OCI-LY7 (cell line): Measurements from ENCODE around the gene CCDC170. TPM values are rescaled to one million over a fixed set of nuclear protein-coding genes. Genes with fewer than 3 reads are reported as not detected.

Experiments
- BruUV-seq: library from RNA; stranded (reverse); fragments of 400-500 nt; replicated peaks from 2 replicates; lab custom pipeline; 2021; lab: Mats Ljungman, UMichigan
- CTCF ChIA-PET: fragments of 300-600 bp; sonication (Branson Sonifier 250); formaldehyde crosslinking; loops from one replicate; lab custom pipeline; 2022; ENCODE audit warnings: antibody characterized with exemption; ENCODE audit not compliant: unreplicated experiment; lab: Charles Lee
- POLR2A ChIA-PET: fragments of 300-600 bp; sonication (Branson Sonifier 250); formaldehyde crosslinking; loops from one replicate; lab custom pipeline; 2022; ENCODE audit warnings: antibody characterized with exemption; lab: Charles Lee
- DNase-seq: peaks from one replicate; pipeline ENCODE4 v3.0.0-alpha.2; 2015; ENCODE audit warnings: low spot score
- H2AFZ ChIP-seq: fragments of 200-600 bp; sonication (generic), shearing (Covaris generic); 2 replicates; pipeline ENCODE4 v1.6.1; 2014; ENCODE audit warnings: mild to moderate bottlenecking, antibody characterized with exemption, low read length, moderate library complexity
- H3K27ac ChIP-seq: fragments of 200-600 bp; sonication (generic); 2 replicates; pipeline ENCODE4 v1.5.1; 2014; ENCODE audit warnings: mixed run types, low read depth, mild to moderate bottlenecking, moderate library complexity, low read length, inconsistent platforms; ENCODE audit not compliant: poor library complexity, severe bottlenecking
- H3K36me3 ChIP-seq: fragments of 200-600 bp; sonication (generic); 2 replicates; pipeline ENCODE4 v1.6.1; 2014; ENCODE audit warnings: mild to moderate bottlenecking, antibody characterized with exemption, low read length, moderate library complexity, mixed read lengths; ENCODE audit not compliant: insufficient read depth
- H3K4me1 ChIP-seq: fragments of 200-600 bp; sonication (generic); 2 replicates; pipeline ENCODE4 v1.5.1; 2014; ENCODE audit warnings: mild to moderate bottlenecking, low read length; ENCODE audit not compliant: insufficient read depth, poor library complexity, severe bottlenecking
- H3K4me2 ChIP-seq: fragments of 200-600 bp; sonication (generic); 2 replicates; pipeline ENCODE4 v1.6.1; 2014; ENCODE audit warnings: mild to moderate bottlenecking, low read length
- H3K4me3 ChIP-seq: fragments of 200-600 bp; sonication (generic); 2 replicates; pipeline ENCODE4 v1.5.1; 2014; ENCODE audit warnings: mild to moderate bottlenecking, low read depth, low read length; ENCODE audit not compliant: poor library complexity, severe bottlenecking
- H3K79me2 ChIP-seq: fragments of 200-600 bp; sonication (generic); 2 replicates; pipeline ENCODE4 v1.6.1; 2016; ENCODE audit warnings: low read depth, mild to moderate bottlenecking, low read length, moderate library complexity, mixed read lengths; ENCODE audit not compliant: insufficient read depth
- H3K9me2 ChIP-seq: fragments of 200-600 bp; sonication (generic); 2 replicates; pipeline ENCODE4 v1.6.1; 2016; ENCODE audit warnings: mild to moderate bottlenecking, low read length, mixed read lengths; ENCODE audit not compliant: insufficient read depth
- H3K9me3 ChIP-seq: fragments of 200-600 bp; sonication (generic); 2 replicates; pipeline ENCODE4 v1.6.1; 2014; ENCODE audit warnings: mild to moderate bottlenecking, mixed run types, low read length, mixed read lengths
- H4K20me1 ChIP-seq: fragments of 200-600 bp; sonication (generic); 2 replicates; pipeline ENCODE4 v1.6.1; 2014; ENCODE audit warnings: mild to moderate bottlenecking, antibody characterized with exemption, low read length, moderate library complexity, mixed read lengths; ENCODE audit not compliant: insufficient read depth
- EZH2phosphoT487 ChIP-seq: fragments of 200-600 bp; sonication (generic); IDR thresholded peaks from 2 replicates; pipeline ENCODE4 v1.6.1; 2018; ENCODE audit warnings: low read depth, borderline replicate concordance, mild to moderate bottlenecking, mixed run types, antibody characterized with exemption, low read length, moderate library complexity, mixed read lengths
- intact Hi-C: fragments of 100-400 bp; cut with micrococcal nuclease; formaldehyde crosslinking; loops from one replicate; pipeline ENCODE4 v1.10.0; 2022; ENCODE audit not compliant: unreplicated experiment
- total RNA-seq, 2 experiments: library from RNA; depleted of rRNA in 1 of 2; stranded (reverse); fragments of >200 nt in 1 of 2; shearing (Covaris generic) in 1 of 2; gene quantifications; 2 replicates each; pipeline ENCODE4 v1.2.3, GENCODE V29; 2014 to 2022
- TF ChIP-seq, protein P1 (sequence below): fragments of 200-600 bp; sonication (generic); conservative IDR thresholded peaks from 2 replicates; pipeline ENCODE4 v1.5.1; 2014; ENCODE audit warnings: mild to moderate bottlenecking, antibody characterized with exemption, low read length, moderate library complexity, mixed read lengths

Gene CCDC170
- total RNA-seq, 2 experiments from 2014 or later, result not detected

DNA sequence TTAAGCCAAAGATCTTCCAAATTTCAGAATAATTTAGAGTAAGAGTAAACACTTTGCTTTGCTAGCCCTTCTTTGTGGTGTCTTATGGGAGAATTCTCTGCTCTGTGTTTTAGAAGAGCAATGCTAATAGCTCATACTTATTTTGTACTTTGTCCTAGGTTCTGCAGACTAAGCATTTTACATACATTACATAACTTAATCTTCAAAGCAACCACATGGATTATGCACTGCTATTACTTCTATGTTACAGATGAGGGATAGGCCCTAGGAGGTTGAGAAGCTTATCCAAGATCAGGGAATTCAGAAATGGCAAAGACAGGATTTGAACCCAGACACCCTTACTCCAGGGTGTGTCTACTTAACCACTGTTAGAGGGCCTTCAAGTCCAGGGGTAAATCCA is 9.8 kb upstream of the CCDC170 start:
- H3K4me1 ChIP-seq, result peaks cover 10% of the 10 kb centered on the region
- no peak for TF ChIP-seq EZH2phosphoT487
- TF ChIP-seq, protein P1, sequence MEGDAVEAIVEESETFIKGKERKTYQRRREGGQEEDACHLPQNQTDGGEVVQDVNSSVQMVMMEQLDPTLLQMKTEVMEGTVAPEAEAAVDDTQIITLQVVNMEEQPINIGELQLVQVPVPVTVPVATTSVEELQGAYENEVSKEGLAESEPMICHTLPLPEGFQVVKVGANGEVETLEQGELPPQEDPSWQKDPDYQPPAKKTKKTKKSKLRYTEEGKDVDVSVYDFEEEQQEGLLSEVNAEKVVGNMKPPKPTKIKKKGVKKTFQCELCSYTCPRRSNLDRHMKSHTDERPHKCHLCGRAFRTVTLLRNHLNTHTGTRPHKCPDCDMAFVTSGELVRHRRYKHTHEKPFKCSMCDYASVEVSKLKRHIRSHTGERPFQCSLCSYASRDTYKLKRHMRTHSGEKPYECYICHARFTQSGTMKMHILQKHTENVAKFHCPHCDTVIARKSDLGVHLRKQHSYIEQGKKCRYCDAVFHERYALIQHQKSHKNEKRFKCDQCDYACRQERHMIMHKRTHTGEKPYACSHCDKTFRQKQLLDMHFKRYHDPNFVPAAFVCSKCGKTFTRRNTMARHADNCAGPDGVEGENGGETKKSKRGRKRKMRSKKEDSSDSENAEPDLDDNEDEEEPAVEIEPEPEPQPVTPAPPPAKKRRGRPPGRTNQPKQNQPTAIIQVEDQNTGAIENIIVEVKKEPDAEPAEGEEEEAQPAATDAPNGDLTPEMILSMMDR, result no peak
- H3K27ac ChIP-seq, result no peak overlapping the region
- intact Hi-C loops, result no loop called here
- no peaks in the 10 kb centered on the region for H3K9me3 ChIP-seq
- no peaks in the 10 kb centered on the region for H4K20me1 ChIP-seq
- no peaks in the 10 kb centered on the region for H3K79me2 ChIP-seq
- no peaks in the 10 kb centered on the region for H3K9me2 ChIP-seq
- POLR2A ChIA-PET, result no interaction called here
- BruUV-seq, result no TSS peak
- no peak overlapping the region for H3K4me3 ChIP-seq
- no peak overlapping the region for H3K4me2 ChIP-seq
- H3K36me3 ChIP-seq, result no peaks in the 10 kb centered on the region
- DNase-seq, result no peak
- H2AFZ ChIP-seq, result no peak overlapping the region
- CTCF ChIA-PET, result interaction anchor here (0.6 kb wide), 1 partner anchor 674 kb away, joined by 4 read pairs; no protein-coding TSS in a partner anchor

DNA sequence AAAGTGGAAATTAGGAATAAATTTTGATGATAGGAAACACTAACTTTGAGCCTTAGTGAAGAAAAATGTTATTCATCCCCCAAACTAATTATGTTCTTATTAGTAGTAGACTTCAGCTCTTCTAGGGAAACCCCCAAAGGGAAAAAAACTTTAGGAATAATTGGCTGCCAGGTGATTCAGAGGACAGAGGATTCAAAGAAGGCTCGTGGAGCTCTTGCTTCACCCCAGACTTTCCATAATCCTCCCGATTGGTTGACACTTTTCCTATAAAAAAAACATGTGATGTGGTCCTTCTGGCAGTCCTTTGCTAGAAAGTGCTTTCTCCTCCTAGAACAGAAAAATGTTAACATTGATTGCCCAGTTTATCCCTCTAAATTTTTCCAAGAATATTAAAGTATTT is 5.6 kb upstream of the CCDC170 start:
- H3K4me2 ChIP-seq, result no peak overlapping the region
- no peak for DNase-seq
- no peak overlapping the region for H2AFZ ChIP-seq
- H4K20me1 ChIP-seq, result no peaks in the 10 kb centered on the region
- ChIA-PET POLR2A (interaction anchor here (0.6 kb wide), 1 partner anchor 114 kb away, joined by 3 read pairs; no protein-coding TSS in a partner anchor), CTCF (no interaction called here)
- TF ChIP-seq EZH2phosphoT487, result no peak
- TF ChIP-seq, protein P1, result no peak
- H3K9me3 ChIP-seq, result no peaks in the 10 kb centered on the region
- no peaks in the 10 kb centered on the region for H3K36me3 ChIP-seq
- intact Hi-C loops, result no loop called here
- no peak overlapping the region for H3K27ac ChIP-seq
- H3K4me3 ChIP-seq, result no peak overlapping the region
- H3K9me2 ChIP-seq, result no peaks in the 10 kb centered on the region
- BruUV-seq, result no TSS peak
- no peaks in the 10 kb centered on the region for H3K4me1 ChIP-seq
- no peaks in the 10 kb centered on the region for H3K79me2 ChIP-seq

DNA sequence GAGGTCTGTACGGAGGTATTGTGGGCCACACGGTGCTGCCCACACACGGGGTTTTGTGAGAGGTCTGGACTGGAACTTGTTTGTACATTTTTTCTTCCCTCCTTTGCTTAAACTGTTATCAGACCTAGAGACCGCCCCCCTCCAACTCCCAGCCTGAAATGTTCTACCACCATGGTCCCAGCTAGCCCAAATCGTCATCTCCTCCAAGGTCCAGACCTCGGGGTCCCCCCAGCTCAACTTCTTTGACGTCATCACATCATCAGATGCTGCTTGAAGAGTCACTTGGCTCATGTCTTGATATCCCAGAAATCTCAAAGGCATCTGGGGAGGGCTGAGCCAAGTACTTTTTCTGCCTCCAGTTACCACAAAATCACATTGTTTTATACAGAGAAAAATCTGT is 2.8 kb upstream of the CCDC170 start:
- Histone ChIP-seq H3K4me1 (no peaks in the 10 kb centered on the region), H3K79me2 (no peaks in the 10 kb centered on the region), H3K9me2 (no peaks in the 10 kb centered on the region), H3K27ac (no peak overlapping the region), H3K4me2 (no peak overlapping the region), H3K4me3 (no peak overlapping the region), H4K20me1 (no peaks in the 10 kb centered on the region), H2AFZ (no peak overlapping the region), H3K9me3 (no peaks in the 10 kb centered on the region), H3K36me3 (no peaks in the 10 kb centered on the region)
- ChIA-PET CTCF (no interaction called here), POLR2A (no interaction called here)
- no TSS peak for BruUV-seq
- DNase-seq, result no peak
- TF ChIP-seq EZH2phosphoT487, result no peak
- TF ChIP-seq, protein P1, result no peak
- intact Hi-C loops, result no loop called here
